H1 (cell line): Measurements from ENCODE around the gene PRMT2. TPM values are rescaled to one million over a fixed set of nuclear protein-coding genes. Genes with fewer than 3 reads are reported as not detected.

Source experiments
- CREB1 ChIP-seq: IDR thresholded peaks from 2 replicates; pipeline ENCODE4 v1.6.1; 2012; ENCODE audit warnings: inconsistent platforms
- RNF2 ChIP-seq: fragments of 200-900, 300-1000 bp; sonication (generic); IDR thresholded peaks from 2 replicates; pipeline ENCODE4 v1.7.1; 2016; ENCODE audit warnings: borderline replicate concordance, low read depth, mild to moderate bottlenecking, antibody characterized with exemption, low read length; ENCODE audit not compliant: poor library complexity, severe bottlenecking; ENCODE audit errors: missing control alignments
- SUZ12 ChIP-seq: fragments of 200-600 bp; sonication (generic); IDR thresholded peaks from 2 replicates; pipeline ENCODE4 v1.6.1; 2012; ENCODE audit warnings: mild to moderate bottlenecking, inconsistent platforms, low read length, moderate library complexity, mixed read lengths
- polyA plus RNA-seq, 7 experiments: library from polyadenylated mRNA; depleted of rRNA in 3 of 7; stranded (reverse) in 5 of 7; unstranded in 2 of 7; fragments of >200 nt in 5 of 7; fragments of 200-250 nt in 2 of 7; gene quantifications; 1 replicate in 5 of 7; 2 replicates in 1 of 7; 4 replicates in 1 of 7; pipeline versions ENCODE4 v1.2.1 to v1.2.3, GENCODE V29; 2011 to 2013; ENCODE audit warnings: missing spikeins in 2 of 7, mixed read lengths in 2 of 7
- total RNA-seq: library from RNA; stranded (reverse); fragmentation: NEBNext Ultra II Directional; extraction: Animal tissue kit (Norgen Biotek cat#: 25700); gene quantifications from 2 replicates; pipeline ENCODE4 v1.2.1, GENCODE V29; 2021
- TF ChIP-seq, protein P1 (sequence below): IDR thresholded peaks from 2 replicates; pipeline ENCODE4 v1.6.1; 2012; ENCODE audit warnings: inconsistent platforms

The PRMT2 gene
- total and polyA plus RNA-seq, 2 of the 8 experiments (the other 6 are each of a cell fraction or from before 2014, with no cell fraction given) = 45.8 to 59.2 TPM

DNA sequence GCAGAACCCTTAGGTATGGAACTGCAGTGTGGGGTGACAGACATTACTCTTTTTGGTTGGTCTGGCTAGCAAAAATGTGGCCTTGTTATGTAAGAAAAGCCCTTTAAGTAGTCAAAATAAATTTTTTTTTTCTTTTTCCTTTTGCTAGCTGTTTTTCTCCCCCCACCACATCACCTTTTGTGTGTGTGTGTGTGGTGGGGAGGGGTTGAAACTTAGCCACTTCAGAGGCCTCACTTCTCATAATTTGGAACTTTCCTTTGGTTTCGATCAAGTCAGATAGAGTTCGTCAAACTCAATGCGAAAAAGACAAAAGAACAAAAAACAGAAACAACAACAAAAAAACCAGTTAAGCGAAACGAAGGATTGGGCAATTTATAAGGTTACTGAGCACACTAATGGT, 1.9 kb upstream of the PRMT2 start (continued):
- TF ChIP-seq SUZ12 (no peak), RNF2 (no peak), CREB1 (no peak)
- TF ChIP-seq, protein P1, sequence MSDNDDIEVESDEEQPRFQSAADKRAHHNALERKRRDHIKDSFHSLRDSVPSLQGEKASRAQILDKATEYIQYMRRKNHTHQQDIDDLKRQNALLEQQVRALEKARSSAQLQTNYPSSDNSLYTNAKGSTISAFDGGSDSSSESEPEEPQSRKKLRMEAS = no peak
- TF ChIP-seq, all 59 proteins: peak for 0
